ENCODE measurements around the gene SLC35F3.

The SLC35F3 gene

GRCh38 chr1:234330843-234331215, 426.4 kb downstream of the SLC35F3 start:
- no peak for DNase-seq

DNA sequence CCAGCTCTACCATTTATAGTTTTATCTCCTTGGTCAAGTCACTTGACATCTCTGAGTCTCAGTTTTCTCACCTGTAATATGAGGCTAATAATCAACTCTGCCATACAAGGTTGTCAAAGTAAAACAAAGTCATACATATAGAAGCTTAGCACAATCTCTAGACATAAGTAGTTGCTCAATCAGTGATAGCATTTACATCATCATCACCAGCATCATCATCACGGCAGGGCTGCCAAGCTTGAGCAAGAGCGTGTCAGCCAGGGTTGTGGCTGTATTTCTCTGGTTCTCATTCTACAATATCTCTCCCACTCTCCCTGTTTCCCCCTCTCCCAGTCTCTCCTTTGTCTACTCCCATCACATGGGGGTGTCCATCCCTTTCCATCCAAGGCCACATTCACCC, 427.0 kb downstream of the SLC35F3 start:
- no peak for DNase-seq

DNA sequence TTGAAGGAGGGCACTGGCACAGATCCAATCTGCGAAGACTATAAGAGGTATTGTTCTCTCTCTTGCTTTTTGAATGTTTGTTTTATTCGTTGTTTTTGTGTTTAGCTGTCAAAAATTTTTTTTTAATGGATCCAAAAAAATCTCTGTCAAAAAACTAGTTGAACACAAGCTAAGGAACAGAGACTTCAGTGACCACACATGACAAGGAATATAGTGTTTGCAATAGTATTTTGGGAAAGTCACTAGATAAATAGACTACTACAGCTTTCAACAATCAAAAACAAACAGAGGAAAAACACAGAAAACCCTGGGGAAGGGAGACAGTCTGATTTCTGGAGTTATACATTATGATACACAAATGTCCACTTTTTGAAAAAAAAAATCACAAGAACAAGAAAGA, 431.9 kb downstream of the SLC35F3 start:
- DNase-seq = no peak

- no peak for DNase-seq
Measured at GRCh38 chr1:234337233-234337632, 432.8 kb downstream of the SLC35F3 start.

- no peak for DNase-seq
Measured at GRCh38 chr1:234340528-234340927, 436.1 kb downstream of the SLC35F3 start.

- DNase-seq = no peak
Measured at GRCh38 chr1:234342774-234343173, 438.3 kb downstream of the SLC35F3 start.

- DNase-seq = no peak
Measured at GRCh38 chr1:234345237-234345636, 440.8 kb downstream of the SLC35F3 start.

DNA sequence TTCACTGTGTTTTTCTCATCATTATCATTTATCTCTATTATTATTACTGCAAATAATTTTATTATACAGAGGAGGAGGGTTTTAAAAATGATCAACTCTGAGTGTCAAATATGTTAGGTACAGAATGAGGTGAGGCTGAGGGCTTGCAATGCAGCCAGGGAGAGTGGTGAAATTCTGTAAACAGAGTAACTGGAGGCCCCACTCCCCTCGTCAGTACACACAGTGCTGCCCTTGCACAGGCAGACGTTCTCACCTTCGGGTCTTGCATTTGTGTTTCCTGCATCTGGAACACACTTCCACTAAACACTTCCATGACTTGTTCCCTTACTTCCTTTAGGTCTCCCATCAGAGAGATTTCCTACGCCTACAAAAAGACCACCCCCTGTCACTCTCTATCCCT, 444.5 kb downstream of the SLC35F3 start:
- no peak for DNase-seq

- DNase-seq = no peak
Measured at GRCh38 chr1:234355782-234356510, 451.5 kb downstream of the SLC35F3 start.

DNA sequence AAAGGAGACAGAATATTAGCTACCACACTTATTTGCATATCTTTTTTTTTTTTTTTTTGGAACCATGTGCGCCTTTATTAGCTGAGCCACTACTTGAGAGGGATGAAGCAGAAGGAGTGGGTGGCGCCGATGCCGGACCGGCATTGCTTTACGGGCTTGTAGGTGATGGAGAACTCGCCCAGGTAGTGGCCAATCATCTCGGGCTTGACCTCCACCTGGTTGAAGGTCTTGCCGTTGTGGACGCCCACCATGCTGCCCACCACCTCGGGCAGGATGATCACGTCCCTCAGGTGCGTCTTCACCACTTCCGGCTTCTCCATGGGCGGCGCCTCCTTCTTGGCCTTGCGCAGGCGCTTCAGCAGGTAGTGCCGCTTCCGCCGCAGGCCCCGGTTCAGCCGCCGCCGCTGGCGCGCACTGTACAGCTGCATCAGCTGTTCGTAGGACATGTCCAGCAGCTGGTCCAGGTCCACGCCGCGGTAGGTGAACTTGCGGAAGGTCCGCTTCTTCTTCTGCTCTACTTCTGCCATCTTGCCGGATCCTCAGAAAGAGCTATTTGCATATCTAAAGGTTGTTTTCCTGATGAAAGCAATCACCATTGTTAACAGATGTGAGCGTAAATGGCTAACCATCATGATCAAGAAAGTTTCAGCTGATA, 452.3 kb downstream of the SLC35F3 start:
- peak; percentile 65 for DNase-seq

DNA sequence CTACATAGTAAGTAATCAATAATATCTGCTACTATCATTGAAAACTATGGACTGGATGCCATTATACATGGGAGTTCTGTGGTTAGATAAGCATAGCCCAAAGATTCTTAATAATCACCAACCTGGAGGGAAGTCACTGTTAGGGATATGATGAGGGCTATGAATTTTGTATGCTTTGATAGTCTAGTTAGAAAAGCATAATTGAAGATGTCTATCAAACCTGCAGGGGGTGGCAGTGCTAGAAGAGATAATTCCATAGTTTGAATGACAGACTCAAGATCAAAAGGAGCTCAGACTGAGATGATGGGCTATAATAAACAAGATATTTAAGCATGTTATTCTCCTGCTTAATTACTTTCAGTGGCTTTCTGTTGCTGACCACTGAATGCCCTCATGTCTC, 453.4 kb downstream of the SLC35F3 start:
- no peak for DNase-seq

GRCh38 chr1:234361102-234361603, 456.7 kb downstream of the SLC35F3 start:
- DNase-seq = no peak

- DNase-seq = no peak
Measured at GRCh38 chr1:234362558-234362957, 458.1 kb downstream of the SLC35F3 start.

DNA sequence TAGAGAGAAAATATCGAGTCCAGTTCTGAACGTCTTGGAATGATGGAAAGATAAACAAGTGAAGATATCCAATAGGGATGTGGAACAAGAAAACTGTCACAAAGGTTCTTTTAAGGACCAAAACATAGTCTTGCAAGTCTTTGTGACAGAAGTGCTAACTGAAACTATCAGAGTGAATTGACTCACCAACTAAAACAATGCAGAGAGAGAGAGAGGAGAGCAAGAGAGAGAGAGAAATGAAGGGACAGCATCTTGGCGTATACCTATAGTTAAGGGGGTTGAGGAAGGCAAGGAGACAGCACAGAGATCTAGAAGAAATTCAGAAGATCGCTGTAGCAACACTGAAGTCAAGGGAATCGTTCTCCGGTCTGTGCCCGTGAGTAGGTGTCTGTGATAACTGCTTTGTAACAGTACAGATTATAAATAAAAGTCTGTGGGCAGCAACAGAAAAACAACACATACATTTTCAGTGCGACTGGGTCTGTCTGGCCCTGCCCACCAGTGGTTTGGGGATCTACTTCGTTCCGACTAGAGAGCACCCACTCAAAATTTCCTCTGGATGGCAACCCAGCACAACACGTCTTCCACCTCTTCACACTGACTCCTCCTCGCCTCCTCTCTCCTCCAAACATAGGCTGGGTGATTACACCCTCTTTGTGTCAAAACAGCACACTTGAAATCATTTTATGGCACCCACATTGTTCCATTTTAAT, 464.0 kb downstream of the SLC35F3 start:
- peak; percentile 44 for DNase-seq

GRCh38 chr1:234369033-234369430, 464.6 kb downstream of the SLC35F3 start:
- DNase-seq = no peak

DNA sequence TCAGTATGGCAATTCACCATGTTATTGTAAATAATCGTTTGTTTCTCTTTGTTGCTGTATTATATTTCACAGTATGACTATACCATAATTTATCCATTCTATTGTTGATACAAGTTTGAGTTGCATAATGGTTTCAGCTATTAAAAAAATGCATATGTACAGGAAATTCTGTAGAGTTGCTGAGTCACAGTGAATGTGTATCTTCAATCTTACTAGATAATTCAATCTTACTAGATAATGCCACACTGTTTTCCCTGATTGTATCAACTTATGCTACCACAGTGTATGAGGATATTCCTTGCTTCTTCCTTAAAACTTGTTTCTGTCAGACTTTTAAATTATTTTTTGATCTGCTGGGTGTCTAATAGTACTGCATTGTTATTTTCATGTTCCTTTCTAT, 465.3 kb downstream of the SLC35F3 start:
- DNase-seq = no peak

DNA sequence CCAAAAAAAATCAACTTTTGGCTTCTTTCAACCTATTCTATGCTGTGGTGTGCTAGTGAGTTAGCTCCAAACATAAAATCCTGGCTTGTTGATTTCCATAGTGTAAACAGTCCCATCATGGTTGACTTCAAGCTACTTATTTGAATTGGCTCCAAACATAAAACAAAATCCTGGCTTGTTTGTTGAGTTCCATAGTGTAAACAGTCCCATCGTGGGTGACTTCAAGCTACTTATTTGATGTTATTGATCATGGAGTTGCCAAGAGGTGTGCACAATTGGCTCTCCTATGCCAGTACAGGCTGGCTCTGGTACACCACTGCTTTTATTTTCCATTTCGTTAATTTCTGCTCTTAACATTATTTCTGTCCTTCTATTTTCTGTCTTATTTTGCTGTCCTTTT, 466.9 kb downstream of the SLC35F3 start:
- DNase-seq = no peak

- no peak for DNase-seq
Measured at GRCh38 chr1:234372011-234372757, 467.7 kb downstream of the SLC35F3 start.

DNA sequence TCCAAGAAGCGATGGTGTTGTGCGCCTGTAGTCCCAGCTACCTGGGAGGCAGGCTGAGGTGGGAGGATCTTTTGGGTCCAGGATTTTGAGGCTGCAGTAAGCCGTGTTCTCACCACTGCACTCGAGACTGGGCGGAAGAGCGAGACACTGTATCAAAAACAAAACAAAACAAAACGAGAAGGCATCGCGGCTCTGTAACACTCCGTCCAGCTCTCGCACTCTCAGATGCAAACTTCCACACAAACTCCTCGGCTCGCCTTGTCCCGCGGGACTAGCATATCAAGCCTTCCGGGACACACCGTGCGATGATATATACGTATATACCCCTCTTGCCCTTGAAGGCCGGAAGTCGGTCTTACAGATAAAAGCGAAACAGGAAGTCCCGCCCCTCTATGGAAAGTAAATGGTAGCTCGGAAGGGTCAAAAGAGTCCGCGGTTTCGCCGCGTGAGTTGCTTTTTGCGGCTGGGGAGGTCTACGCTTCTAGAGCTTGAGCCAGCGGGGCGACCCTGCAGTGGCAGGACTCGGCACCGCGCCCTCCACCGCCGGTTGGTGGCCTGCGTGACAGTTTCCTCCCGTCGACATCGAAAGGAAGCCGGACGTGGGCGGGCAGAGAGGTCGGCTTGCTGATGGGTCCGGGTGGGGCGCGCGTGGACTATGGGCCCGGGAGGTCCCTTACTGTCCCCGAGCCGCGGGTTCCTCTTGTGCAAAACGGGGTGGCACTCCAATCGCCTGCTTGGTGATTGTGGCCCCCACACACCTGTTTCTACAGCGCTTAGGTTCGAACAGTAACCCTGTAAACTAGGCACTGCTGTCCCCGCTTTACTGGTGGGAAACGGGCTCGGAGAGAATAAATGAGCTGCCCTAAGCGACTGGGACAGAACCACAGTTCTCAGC, 468.8 kb downstream of the SLC35F3 start, which contains the start of gene COA6:
TSS of gene COA6 (plus strand) at position 393 of the 895 bp plus-strand sequence. CDS start at position 404, 11 bp downstream.
- DNase-seq = peak; percentile 94

DNA sequence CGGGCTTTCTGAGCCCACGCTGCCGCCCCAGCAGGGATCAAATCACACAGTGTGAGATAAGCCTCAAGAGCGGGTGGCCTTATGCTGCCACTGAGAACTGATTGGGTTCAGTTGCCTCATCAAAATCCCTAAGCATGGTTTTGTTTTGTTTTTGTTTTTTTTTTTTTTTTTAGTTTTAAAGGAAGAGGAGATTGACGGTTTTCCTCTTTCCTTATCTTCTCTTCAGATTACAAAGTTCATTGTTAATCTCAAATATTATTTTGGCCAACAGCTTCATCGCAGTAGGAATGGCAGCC, 469.4 kb downstream of the SLC35F3 start:
- DNase-seq = no peak

Data from activated CD4-positive, alpha-beta T cell treated with anti-CD3 and anti-CD28 coated beads for 48 hours (primary cell).